Sigmoid colon (tissue), 7 donors: ENCODE results near the gene OR5M10. TPM values are rescaled to one million over a fixed set of nuclear protein-coding genes. Genes with fewer than 3 reads are reported as not detected.
"Not testable (repeated sequence)": the region's sequence is repeated elsewhere in the genome, so short reads cannot be mapped to it uniquely, and the experiment has no call there.

Experiments used
- DNase-seq: peaks from one replicate; pipeline ENCODE4 v3.0.0-alpha.2; 2019
- H3K27ac ChIP-seq, 4 donors: fragments of 200-600 bp; sonication (generic); one replicate each; pipeline ENCODE4 v1.5.1; 2016 to 2019; ENCODE audit warnings: mild to moderate bottlenecking in 1 of 4
- H3K27me3 ChIP-seq, 3 donors: fragments of 200-600 bp; sonication (generic); one replicate each; pipeline ENCODE4 v1.5.1; 2019; ENCODE audit warnings: mild to moderate bottlenecking in 1 of 3
- H3K36me3 ChIP-seq, 4 donors: fragments of 200-600 bp; sonication (generic); one replicate each; pipeline ENCODE4 v1.5.1; 2016 to 2019
- H3K4me1 ChIP-seq, 4 donors: fragments of 200-600 bp; sonication (generic); one replicate each; pipeline ENCODE4 v1.5.1; 2017 to 2019
- H3K4me3 ChIP-seq, 4 donors: fragments of 200-600 bp; sonication (generic); one replicate each; pipeline ENCODE4 v1.5.1; 2017 to 2019; ENCODE audit warnings: mild to moderate bottlenecking in 2 of 4, moderate library complexity in 1 of 4
- H3K9me3 ChIP-seq, 4 donors: fragments of 200-600 bp in 3 of 4; sonication (generic) in 3 of 4; one replicate each; pipeline versions ENCODE4 v1.5.1 to v1.6.1; 2013 to 2019
- EP300 ChIP-seq, 4 donors: sonication (generic); formaldehyde crosslinking; IDR thresholded peaks; one replicate each; pipeline ENCODE4 v1.6.1; 2017; ENCODE audit warnings: antibody characterized with exemption in 4 of 4
- POLR2A ChIP-seq, 2 donors: fragments of 450-650 bp; IDR thresholded peaks; one replicate each; pipeline ENCODE4 v1.6.1; 2016; ENCODE audit warnings: antibody characterized with exemption in 2 of 2, mild to moderate bottlenecking in 2 of 2, moderate library complexity in 2 of 2
- POLR2AphosphoS5 ChIP-seq, 4 donors: sonication (generic); formaldehyde crosslinking; IDR thresholded peaks; one replicate each; pipeline ENCODE4 v1.6.1; 2017; ENCODE audit warnings: antibody characterized with exemption in 4 of 4
- WGBS, 2 donors: extraction: QIAGEN DNeasy Blood & Tissue Kit; methylation state at CpG; one replicate each; pipeline ENCODE4 v1.1.7; 2013; 5-methylcytosine and 5-hydroxymethylcytosine counted together
- intact Hi-C: fragments of 100-400 bp; cut with DNase I; formaldehyde crosslinking; loops from one replicate; pipeline ENCODE4 v1.15.1; 2023
- polyA plus RNA-seq, 3 donors: library from polyadenylated mRNA; stranded (reverse); fragments of 200-250 nt; gene quantifications; one replicate each; pipeline ENCODE4 v1.2.3, GENCODE V29; 2013
- total RNA-seq, 4 donors: library from RNA; depleted of rRNA; stranded (reverse); fragments of >200 nt; gene quantifications; one replicate each; pipeline ENCODE4 v1.1.0, GENCODE V29; 2016
- TF ChIP-seq, protein P1 (sequence below), 4 experiments: fragments of 450-650 bp in 3 of 4; fragments of 200-600 bp in 1 of 4; IDR thresholded peaks; one replicate each; pipeline ENCODE4 v1.5.1; 2016 to 2019; ENCODE audit warnings: antibody characterized with exemption in 4 of 4, mild to moderate bottlenecking in 3 of 4, moderate library complexity in 2 of 4
- donor health status: healthy with polysubstance abuse.
- donor health status: Bipolar disorder and iron deficiency.
- donor health status: healthy.

OR5M10 gene
- total and polyA plus RNA-seq, 7 donors = not detected

DNA sequence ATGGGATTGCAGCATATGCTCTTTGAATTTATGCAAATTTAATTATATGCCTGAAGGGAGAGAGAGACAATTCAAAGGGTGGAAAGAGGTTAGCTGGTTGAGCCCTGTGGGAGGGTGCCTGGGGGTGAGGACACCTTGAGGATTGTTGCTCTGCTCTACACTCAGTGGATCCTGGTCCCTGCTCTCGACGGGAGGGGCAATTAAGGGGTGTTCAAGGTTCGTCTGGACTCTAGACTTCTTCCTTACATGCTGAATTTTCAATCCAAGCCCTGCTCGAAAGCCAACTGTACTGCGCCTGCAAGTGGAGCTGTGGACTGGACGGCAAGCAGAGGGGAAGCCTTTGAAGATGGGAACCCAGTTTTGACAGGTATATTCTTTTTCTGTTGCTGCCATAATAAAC, 18.9 kb downstream of the OR5M10 start:
- no peaks in the 10 kb centered on the region for H3K36me3 ChIP-seq
- intact Hi-C loops = no loop called here
- 49 to 59% methylated on average over 6 of the region's 6 CpGs for WGBS, 2 donors
- no peaks in the 10 kb centered on the region for H3K4me1 ChIP-seq
- no peaks in the 10 kb centered on the region for H3K9me3 ChIP-seq
- H3K27me3 ChIP-seq = no peaks in the 10 kb centered on the region
- TF ChIP-seq POLR2AphosphoS5 (IDR thresholded peaks at IDR 0.05) (no peak), EP300 (IDR thresholded peaks at IDR 0.05) (no peak), POLR2A (IDR thresholded peaks at IDR 0.05) (no peak)
- TF ChIP-seq, protein P1, sequence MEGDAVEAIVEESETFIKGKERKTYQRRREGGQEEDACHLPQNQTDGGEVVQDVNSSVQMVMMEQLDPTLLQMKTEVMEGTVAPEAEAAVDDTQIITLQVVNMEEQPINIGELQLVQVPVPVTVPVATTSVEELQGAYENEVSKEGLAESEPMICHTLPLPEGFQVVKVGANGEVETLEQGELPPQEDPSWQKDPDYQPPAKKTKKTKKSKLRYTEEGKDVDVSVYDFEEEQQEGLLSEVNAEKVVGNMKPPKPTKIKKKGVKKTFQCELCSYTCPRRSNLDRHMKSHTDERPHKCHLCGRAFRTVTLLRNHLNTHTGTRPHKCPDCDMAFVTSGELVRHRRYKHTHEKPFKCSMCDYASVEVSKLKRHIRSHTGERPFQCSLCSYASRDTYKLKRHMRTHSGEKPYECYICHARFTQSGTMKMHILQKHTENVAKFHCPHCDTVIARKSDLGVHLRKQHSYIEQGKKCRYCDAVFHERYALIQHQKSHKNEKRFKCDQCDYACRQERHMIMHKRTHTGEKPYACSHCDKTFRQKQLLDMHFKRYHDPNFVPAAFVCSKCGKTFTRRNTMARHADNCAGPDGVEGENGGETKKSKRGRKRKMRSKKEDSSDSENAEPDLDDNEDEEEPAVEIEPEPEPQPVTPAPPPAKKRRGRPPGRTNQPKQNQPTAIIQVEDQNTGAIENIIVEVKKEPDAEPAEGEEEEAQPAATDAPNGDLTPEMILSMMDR (IDR thresholded peaks at IDR 0.05) = no peak
- H3K4me3 ChIP-seq = no peak overlapping the region
- DNase-seq = no peak
- no peak overlapping the region for H3K27ac ChIP-seq

DNA sequence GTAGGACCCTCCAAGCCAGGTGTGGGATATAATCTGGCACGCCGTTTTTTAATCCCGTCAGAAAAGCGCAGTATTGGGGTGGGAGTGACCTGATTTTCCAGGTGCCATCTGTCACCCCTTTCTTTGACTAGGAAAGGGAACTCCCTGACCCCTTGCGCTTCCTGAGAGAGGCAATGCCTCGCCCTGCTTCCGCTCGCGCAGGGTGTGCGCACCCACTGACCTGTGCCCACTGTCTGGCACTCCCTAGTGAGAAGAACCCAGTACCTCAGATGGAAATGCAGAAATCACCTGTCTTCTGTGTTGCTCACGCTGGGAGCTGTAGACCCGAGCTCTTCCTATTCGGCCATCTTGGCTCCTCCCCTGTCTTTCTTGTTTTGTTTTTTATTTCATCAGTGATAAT, 22.8 kb downstream of the OR5M10 start:
- DNase-seq, intact Hi-C loops, H3K4me3 ChIP-seq, H3K27ac ChIP-seq, H3K27me3 ChIP-seq, H3K36me3 ChIP-seq, H3K4me1 ChIP-seq, H3K9me3 ChIP-seq: not testable (repeated sequence)
- WGBS, 2 donors = 84 to 91% methylated on average over 13 of the region's 13 CpGs

DNA sequence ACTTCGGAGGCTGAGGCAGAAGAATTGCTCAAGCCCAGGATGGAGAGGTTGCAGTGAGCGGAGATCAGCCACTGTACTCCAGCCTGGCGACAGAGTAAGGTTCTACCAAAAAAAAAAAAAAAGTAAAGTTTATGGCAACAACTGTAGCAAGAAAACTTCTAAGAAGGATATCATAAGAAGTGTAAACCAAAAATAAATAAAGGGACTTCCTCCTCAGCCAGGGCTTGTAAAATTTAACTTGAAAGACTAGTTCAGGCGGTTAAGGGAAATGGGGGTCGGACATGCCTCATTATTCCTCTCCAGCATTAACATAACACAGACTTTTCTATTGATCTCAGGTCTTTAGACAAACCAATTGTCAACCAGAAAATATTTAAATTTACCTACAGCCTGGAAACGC, 32.0 kb downstream of the OR5M10 start:
- no peaks in the 10 kb centered on the region for H3K4me1 ChIP-seq
- DNase-seq = no peak
- H3K36me3 ChIP-seq = no peaks in the 10 kb centered on the region
- no peak overlapping the region for H3K27ac ChIP-seq
- H3K9me3 ChIP-seq = no peaks in the 10 kb centered on the region
- no peaks in the 10 kb centered on the region for H3K27me3 ChIP-seq
- TF ChIP-seq, protein P1 (IDR thresholded peaks at IDR 0.05) = no peak
- TF ChIP-seq POLR2A (IDR thresholded peaks at IDR 0.05) = no peak
- 24 to 69% methylated on average over 6 of the region's 6 CpGs for WGBS, 2 donors
- intact Hi-C loops = no loop called here
- H3K4me3 ChIP-seq = no peak overlapping the region

DNA sequence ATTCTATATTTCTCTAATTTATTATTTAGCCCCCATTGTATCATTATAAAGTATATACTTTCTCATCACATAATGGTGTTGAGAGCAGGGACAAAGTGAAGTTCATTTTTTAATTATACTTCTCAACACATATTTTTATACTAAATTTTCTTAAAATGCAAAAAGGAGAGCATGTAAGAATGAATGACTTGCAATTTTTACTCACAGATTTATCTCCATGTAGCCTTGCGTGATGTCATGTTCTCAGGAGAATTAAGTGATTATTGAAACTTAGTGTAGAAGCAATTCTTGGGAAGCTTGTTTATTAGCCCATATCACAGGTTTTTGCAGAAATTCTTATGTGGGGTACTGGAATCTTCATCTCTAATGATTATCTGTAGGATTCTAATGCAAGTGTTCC, 33.8 kb downstream of the OR5M10 start:
- DNase-seq = no peak
- no peaks in the 10 kb centered on the region for H3K9me3 ChIP-seq
- no peaks in the 10 kb centered on the region for H3K36me3 ChIP-seq
- H3K27me3 ChIP-seq = no peaks in the 10 kb centered on the region
- 98% methylated on average over 1 of the region's 1 CpG for WGBS, 2 donors
- H3K4me3 ChIP-seq = no peak overlapping the region
- intact Hi-C loops = no loop called here
- H3K27ac ChIP-seq = no peak overlapping the region
- no peaks in the 10 kb centered on the region for H3K4me1 ChIP-seq
- TF ChIP-seq EP300 (IDR thresholded peaks at IDR 0.05) = no peak
- TF ChIP-seq, protein P1 (IDR thresholded peaks at IDR 0.05) = no peak
- TF ChIP-seq POLR2AphosphoS5 (IDR thresholded peaks at IDR 0.05) = no peak
- TF ChIP-seq POLR2A (IDR thresholded peaks at IDR 0.05) = no peak

DNA sequence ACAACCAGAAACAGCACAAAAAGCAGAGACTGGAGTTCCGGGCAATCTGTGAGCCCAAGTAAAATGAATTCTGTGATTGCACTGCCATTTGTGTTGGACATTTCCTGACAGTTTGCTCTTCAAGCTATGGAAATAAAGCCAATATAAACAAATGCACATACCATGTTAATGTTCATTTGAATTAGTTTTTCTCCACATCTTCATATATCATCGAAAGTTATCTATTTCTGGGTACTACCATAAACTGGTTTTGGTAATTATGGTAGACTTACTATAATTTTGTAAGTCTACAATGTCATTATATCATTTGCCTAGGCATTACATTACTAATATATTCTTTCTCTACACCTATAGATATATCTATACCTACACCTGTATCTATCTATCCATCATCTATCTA, 34.4 kb downstream of the OR5M10 start, which contains the start of gene OR5M11:
TSS of gene OR5M11 (minus strand) at position 101 of the 400 bp plus-strand sequence. CDS start at position 101, 0 bp downstream.
- Histone ChIP-seq H3K27ac (no peak within 1 kb of the TSS), H3K4me3 (no peak within 1 kb of the TSS), H3K9me3 (no peaks in the 10 kb centered on the region), H3K36me3 (no peaks in the 10 kb centered on the region), H3K4me1 (no peaks in the 10 kb centered on the region), H3K27me3 (no peaks in the 10 kb centered on the region)
- TF ChIP-seq, protein P1 (IDR thresholded peaks at IDR 0.05) = no peak
- no peak for TF ChIP-seq POLR2A (IDR thresholded peaks at IDR 0.05)
- no peak for TF ChIP-seq POLR2AphosphoS5 (IDR thresholded peaks at IDR 0.05)
- TF ChIP-seq EP300 (IDR thresholded peaks at IDR 0.05) = no peak
- WGBS, 2 donors = 90 to 93% methylated on average over 2 of the region's 2 CpGs
- intact Hi-C loops = no loop called here
- no peak for DNase-seq
